Stomach smooth muscle (tissue), 2 donors: ENCODE measurements around the gene FAM219A.
"Not testable (repeated sequence)": the region's sequence is repeated elsewhere in the genome, so short reads cannot be mapped to it uniquely, and the experiment has no call there.

ENCODE experiments used
- H3K27ac ChIP-seq: one replicate; pipeline ENCODE4 v1.7.0; 2013; ENCODE audit warnings: mild to moderate bottlenecking, low read length, inconsistent platforms
- H3K27me3 ChIP-seq, 2 donors: one replicate each; pipeline ENCODE4 v1.7.0; 2013; ENCODE audit warnings: low read length in 2 of 2; ENCODE audit not compliant: insufficient read depth in 2 of 2, control insufficient read depth in 1 of 2
- H3K36me3 ChIP-seq, 2 donors: one replicate each; pipeline ENCODE4 v1.7.0; 2013; ENCODE audit warnings: low read length in 2 of 2; ENCODE audit not compliant: control insufficient read depth in 2 of 2, insufficient read depth in 2 of 2
- H3K4me1 ChIP-seq: one replicate; pipeline ENCODE4 v1.7.0; 2013; ENCODE audit warnings: low read length; ENCODE audit not compliant: control insufficient read depth, insufficient read depth
- H3K4me3 ChIP-seq, 2 donors: one replicate each; pipeline ENCODE4 v1.7.0; 2013; ENCODE audit warnings: low read length in 2 of 2
- H3K9ac ChIP-seq, 2 donors: one replicate each; pipeline ENCODE4 v1.7.0; 2013; ENCODE audit warnings: low read length in 2 of 2, mild to moderate bottlenecking in 1 of 2
- H3K9me3 ChIP-seq, 2 donors: one replicate each; pipeline ENCODE4 v1.7.0; 2013; ENCODE audit warnings: low read length in 2 of 2; ENCODE audit not compliant: control insufficient read depth in 2 of 2
- donor health status: healthy.
- donor health status: Pancreatic carcinoma.

FAM219A gene

DNA sequence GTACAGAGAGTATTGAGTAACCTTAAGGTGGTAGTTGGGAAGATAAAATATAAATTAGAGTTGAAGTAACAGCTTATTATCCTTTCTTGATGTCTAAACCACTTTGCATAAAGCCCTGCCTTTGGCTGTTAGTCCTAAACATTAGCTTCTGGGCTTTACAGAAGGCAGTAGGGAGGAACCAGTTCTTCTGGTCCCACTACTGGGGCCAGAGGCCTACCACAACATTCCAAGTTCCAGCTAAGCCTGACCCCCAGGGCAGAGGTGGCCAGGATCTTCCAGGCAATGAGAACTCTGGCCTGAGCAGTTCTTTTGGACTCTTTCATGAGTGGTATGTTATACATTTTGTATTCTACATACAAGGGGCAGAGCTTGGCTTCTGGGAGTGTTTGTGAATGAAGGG lies 26.3 kb upstream of the FAM219A start:
- Histone ChIP-seq H3K4me1 (no peaks in the 10 kb centered on the region), H3K36me3 (no peaks in the 10 kb centered on the region), H3K27me3 (no peaks in the 10 kb centered on the region), H3K27ac (no peak overlapping the region), H3K4me3 (no peak overlapping the region), H3K9ac (no peak overlapping the region), H3K9me3 (no peaks in the 10 kb centered on the region)

- not testable (repeated sequence) for H3K4me3 ChIP-seq, H3K27me3 ChIP-seq, H3K9me3 ChIP-seq, H3K9ac ChIP-seq, H3K27ac ChIP-seq, H3K4me1 ChIP-seq, H3K36me3 ChIP-seq
These were observed 24.4 kb upstream of the FAM219A start for GRCh38 chr9:34482746-34483145.

DNA sequence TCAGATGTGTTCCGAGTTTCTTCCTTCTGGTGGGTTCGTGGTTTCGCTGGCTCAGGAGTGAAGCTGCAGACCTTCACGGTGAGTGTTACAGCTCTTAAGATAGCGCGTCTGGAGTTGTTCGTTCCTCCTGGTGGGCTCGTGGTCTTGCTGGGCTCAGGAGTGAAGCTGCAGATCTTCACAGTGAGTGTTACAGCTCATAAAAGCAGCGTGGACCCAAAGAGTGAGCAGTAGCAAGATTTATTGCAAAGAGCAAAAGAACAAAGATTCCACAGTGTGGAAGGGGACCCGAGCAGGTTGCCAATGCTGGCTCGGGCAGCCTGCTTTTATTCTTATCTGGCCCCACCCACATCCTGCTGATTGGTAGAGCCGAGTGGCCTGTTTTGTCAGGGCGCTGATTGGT lies 23.2 kb upstream of the FAM219A start:
- not testable (repeated sequence) for H3K4me1 ChIP-seq, H3K36me3 ChIP-seq, H3K9me3 ChIP-seq, H3K27ac ChIP-seq, H3K9ac ChIP-seq, H3K4me3 ChIP-seq, H3K27me3 ChIP-seq

DNA sequence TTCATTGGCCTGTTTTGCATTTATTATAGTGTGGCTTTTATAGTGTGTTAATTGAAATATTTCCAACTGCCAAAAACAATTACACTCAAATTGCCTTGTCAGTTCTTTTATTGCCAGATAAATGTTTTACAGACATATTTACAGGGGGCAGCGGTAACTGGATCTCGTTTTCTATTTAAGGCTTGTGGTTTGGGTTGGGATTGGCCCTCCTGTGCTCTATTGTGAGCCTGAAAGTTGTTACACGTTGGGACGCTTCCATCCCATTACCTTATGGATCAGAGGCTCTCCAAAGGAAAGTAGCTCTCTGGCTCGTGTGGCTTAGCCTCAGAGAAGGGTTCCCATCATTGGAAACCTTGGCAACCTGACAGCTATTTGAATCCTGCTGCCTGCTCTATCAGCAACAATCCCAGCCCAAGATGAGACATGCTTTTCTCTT lies 21.1 kb upstream of the FAM219A start:
- no peak overlapping the region for H3K27ac ChIP-seq
- H3K4me3 ChIP-seq: no peak overlapping the region
- no peaks in the 10 kb centered on the region for H3K36me3 ChIP-seq
- H3K4me1 ChIP-seq: no peaks in the 10 kb centered on the region
- H3K9ac ChIP-seq: no peak overlapping the region
- H3K9me3 ChIP-seq: no peaks in the 10 kb centered on the region
- H3K27me3 ChIP-seq: peaks cover 0 to 6% of the 10 kb centered on the region in 2 donors

DNA sequence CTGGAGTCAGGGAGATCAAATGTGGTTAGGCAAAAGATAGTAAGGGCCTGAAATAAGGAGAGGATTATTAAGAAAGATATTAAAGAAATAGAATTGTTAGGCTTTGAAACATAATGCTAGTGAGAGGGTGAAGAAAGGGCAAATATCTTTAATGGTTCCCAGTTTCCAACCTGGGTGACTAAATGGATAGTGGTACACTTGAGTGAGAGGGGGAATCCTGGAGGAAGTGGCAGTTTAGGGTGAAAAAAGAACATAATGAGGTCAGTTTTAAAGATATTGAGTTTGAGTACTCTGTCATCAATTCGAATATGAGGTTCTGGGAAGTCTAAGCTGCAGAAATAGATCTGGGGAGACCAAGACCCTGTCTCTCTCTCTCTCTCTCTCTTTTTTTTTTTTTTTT lies 19.2 kb upstream of the FAM219A start:
- H3K27ac ChIP-seq: no peak overlapping the region
- H3K4me3 ChIP-seq: no peak overlapping the region
- H3K36me3 ChIP-seq: no peaks in the 10 kb centered on the region
- no peaks in the 10 kb centered on the region for H3K9me3 ChIP-seq
- H3K27me3 ChIP-seq: peaks cover 0 to 6% of the 10 kb centered on the region in 2 donors
- H3K9ac ChIP-seq: no peak overlapping the region
- no peaks in the 10 kb centered on the region for H3K4me1 ChIP-seq

DNA sequence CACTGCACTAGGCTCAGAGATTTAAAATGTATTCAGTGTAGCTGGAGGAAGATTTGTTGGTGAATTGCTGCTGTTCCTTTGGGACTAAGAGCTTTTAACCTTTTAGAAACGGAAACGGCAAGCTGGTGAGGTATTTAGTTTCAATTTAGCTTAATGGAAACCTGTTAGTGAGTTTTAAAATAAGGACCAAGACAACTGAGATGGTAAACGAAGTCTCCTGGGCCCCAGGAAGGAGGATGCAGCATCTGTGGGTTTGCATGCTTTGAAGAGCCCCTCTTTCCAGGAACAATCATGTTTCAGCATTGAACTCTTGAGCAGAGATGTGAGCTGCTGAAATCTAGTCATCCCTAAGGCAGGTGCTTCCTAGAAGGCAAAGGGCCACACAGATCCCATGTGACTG lies 16.7 kb upstream of the FAM219A start:
- no peaks in the 10 kb centered on the region for H3K9me3 ChIP-seq
- no peak overlapping the region for H3K9ac ChIP-seq
- H3K27me3 ChIP-seq: peaks cover 2 to 6% of the 10 kb centered on the region in 2 donors
- no peak overlapping the region for H3K27ac ChIP-seq
- H3K4me3 ChIP-seq: no peak overlapping the region
- no peaks in the 10 kb centered on the region for H3K36me3 ChIP-seq
- H3K4me1 ChIP-seq: no peaks in the 10 kb centered on the region

DNA sequence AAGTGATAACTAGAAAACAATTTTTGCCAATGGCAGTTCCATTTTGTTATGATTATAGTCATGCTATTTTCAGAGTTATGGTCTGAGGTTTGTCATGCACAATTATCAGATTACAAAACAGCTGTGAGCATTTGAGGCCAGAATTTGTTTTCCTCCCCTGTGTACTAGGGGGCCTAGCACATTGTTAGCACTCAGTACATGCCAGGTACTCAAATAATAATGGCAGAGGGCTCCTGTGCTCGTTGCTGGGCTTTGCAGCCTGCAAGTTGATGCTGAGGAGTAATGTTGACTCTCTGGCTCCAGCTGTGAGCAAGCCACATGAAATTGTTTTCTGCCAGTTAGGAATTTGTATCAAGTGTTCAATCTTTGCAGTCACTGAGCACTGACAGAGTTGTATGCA lies 7.1 kb upstream of the FAM219A start:
- H3K9ac ChIP-seq: no peak overlapping the region
- H3K36me3 ChIP-seq: no peaks in the 10 kb centered on the region
- no peak overlapping the region for H3K4me3 ChIP-seq
- H3K9me3 ChIP-seq: no peaks in the 10 kb centered on the region
- no peaks in the 10 kb centered on the region for H3K27me3 ChIP-seq
- peaks cover 2% of the 10 kb centered on the region for H3K4me1 ChIP-seq
- no peak overlapping the region for H3K27ac ChIP-seq

DNA sequence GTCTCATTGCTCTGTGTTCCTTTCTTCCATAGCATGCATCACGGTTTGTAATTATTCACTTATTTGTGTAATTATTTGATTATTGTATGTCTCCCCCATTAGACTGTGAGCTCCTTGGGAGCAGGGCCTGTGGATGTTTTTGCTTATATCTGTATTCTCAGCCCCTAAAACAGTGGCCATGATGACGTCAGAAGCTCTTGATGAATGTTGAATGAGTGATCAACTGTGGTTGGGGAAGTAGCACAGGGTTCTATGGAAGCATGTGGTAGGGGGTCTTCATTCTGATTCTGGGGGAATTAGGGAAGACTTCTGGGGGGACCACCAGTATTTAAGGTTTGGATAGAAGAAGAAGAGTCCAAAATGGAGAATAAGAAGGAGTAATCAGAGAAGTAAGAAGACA lies 6.2 kb upstream of the FAM219A start:
- H3K9ac ChIP-seq: no peak overlapping the region
- H3K36me3 ChIP-seq: no peaks in the 10 kb centered on the region
- no peak overlapping the region for H3K27ac ChIP-seq
- peaks cover 2% of the 10 kb centered on the region for H3K4me1 ChIP-seq
- no peaks in the 10 kb centered on the region for H3K27me3 ChIP-seq
- no peak overlapping the region for H3K4me3 ChIP-seq
- H3K9me3 ChIP-seq: no peaks in the 10 kb centered on the region

DNA sequence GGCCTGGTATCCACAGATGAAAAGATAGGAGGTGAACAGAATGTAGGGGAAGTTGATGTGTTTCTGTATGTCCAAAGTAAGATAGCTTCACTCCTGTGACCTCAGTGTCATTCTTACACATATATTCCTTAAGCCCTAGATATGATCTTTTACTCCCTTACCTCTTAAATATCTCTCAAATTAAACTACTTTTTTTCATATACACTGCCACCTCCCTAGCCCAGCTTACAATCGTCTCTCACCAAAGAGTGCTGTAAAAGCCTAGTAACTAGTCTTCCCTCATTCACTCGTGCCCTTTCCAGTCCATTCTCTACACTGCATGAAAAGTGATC lies 5.5 kb upstream of the FAM219A start:
- H3K27me3 ChIP-seq: no peaks in the 10 kb centered on the region
- H3K36me3 ChIP-seq: no peaks in the 10 kb centered on the region
- H3K9ac ChIP-seq: no peak overlapping the region
- peaks cover 4% of the 10 kb centered on the region for H3K4me1 ChIP-seq
- no peaks in the 10 kb centered on the region for H3K9me3 ChIP-seq
- no peak overlapping the region for H3K27ac ChIP-seq
- no peak overlapping the region for H3K4me3 ChIP-seq

- Histone ChIP-seq H3K36me3 (no peaks in the 10 kb centered on the region), H3K27ac (no peak overlapping the region), H3K4me1 (peaks cover 8% of the 10 kb centered on the region), H3K9ac (no peak overlapping the region), H3K4me3 (no peak overlapping the region), H3K27me3 (no peaks in the 10 kb centered on the region), H3K9me3 (no peaks in the 10 kb centered on the region)
These were observed 4.9 kb upstream of the FAM219A start for GRCh38 chr9:34463098-34463900.

GRCh38 chr9:34459941-34460340 lies 1.6 kb upstream of the FAM219A start:
- H3K9me3 ChIP-seq: no peaks in the 10 kb centered on the region
- H3K36me3 ChIP-seq: no peaks in the 10 kb centered on the region
- H3K27me3 ChIP-seq: no peaks in the 10 kb centered on the region
- peaks cover 24% of the 10 kb centered on the region for H3K4me1 ChIP-seq
- no peak overlapping the region for H3K9ac ChIP-seq
- no peak overlapping the region for H3K4me3 ChIP-seq
- H3K27ac ChIP-seq: no peak overlapping the region
